Liver (tissue), 9 donors: Measurements from ENCODE around the gene HSPBAP1. TPM values are rescaled to one million over a fixed set of nuclear protein-coding genes. Genes with fewer than 3 reads are reported as not detected.

Experiments used
- DNase-seq: peaks from one replicate; pipeline ENCODE4 v3.0.0-alpha.2; 2017; ENCODE audit warnings: low spot score
- H3K27ac ChIP-seq, 2 donors: one replicate each; pipeline ENCODE4 v1.7.0; 2013; ENCODE audit warnings: inconsistent platforms in 2 of 2, low read length in 2 of 2, control low read depth in 1 of 2, low read depth in 1 of 2, mild to moderate bottlenecking in 1 of 2
- H3K27me3 ChIP-seq, 4 donors: one replicate each; pipeline versions ENCODE4 v1.6.1 to v1.7.0; 2013; ENCODE audit warnings: low read length in 3 of 4, inconsistent platforms in 1 of 4, mild to moderate bottlenecking in 1 of 4, moderate library complexity in 1 of 4; ENCODE audit not compliant: control insufficient read depth in 4 of 4, insufficient read depth in 4 of 4
- H3K36me3 ChIP-seq, 4 donors: one replicate each; pipeline versions ENCODE4 v1.6.1 to v1.7.0; 2013; ENCODE audit warnings: low read length in 3 of 4, mild to moderate bottlenecking in 3 of 4, low read depth in 1 of 4, moderate library complexity in 1 of 4; ENCODE audit not compliant: control insufficient read depth in 4 of 4, insufficient read depth in 3 of 4
- H3K4me1 ChIP-seq, 4 donors: one replicate each; pipeline versions ENCODE4 v1.6.1 to v1.7.0; 2013; ENCODE audit warnings: low read length in 3 of 4, mild to moderate bottlenecking in 3 of 4, moderate library complexity in 1 of 4; ENCODE audit not compliant: control insufficient read depth in 4 of 4, insufficient read depth in 4 of 4
- H3K4me3 ChIP-seq, 3 donors: one replicate each; pipeline versions ENCODE4 v1.6.1 to v1.7.0; 2013; ENCODE audit warnings: low read length in 3 of 3, control low read depth in 1 of 3, low read depth in 1 of 3, mild to moderate bottlenecking in 1 of 3
- H3K9ac ChIP-seq, 2 donors: one replicate each; pipeline ENCODE4 v1.7.0; 2013; ENCODE audit warnings: low read length in 2 of 2, mild to moderate bottlenecking in 2 of 2, moderate library complexity in 2 of 2, control low read depth in 1 of 2, low read depth in 1 of 2
- H3K9me3 ChIP-seq, 4 donors: one replicate each; pipeline versions ENCODE4 v1.6.1 to v1.7.0; 2013; ENCODE audit warnings: low read length in 3 of 4; ENCODE audit not compliant: control insufficient read depth in 4 of 4
- EGR1 ChIP-seq, 2 donors: IDR thresholded peaks; 2 replicates each; pipeline ENCODE4 v1.6.1; 2016 to 2018; ENCODE audit warnings: antibody characterized with exemption in 2 of 2, low read depth in 2 of 2
- FOXA1 ChIP-seq: IDR thresholded peaks from 2 replicates; pipeline ENCODE4 v1.6.1; 2016; ENCODE audit warnings: antibody characterized with exemption
- FOXA2 ChIP-seq: IDR thresholded peaks from 2 replicates; pipeline ENCODE4 v1.6.1; 2016; ENCODE audit warnings: antibody characterized with exemption
- GABPA ChIP-seq, 2 donors: IDR thresholded peaks in 1 of 2; conservative IDR thresholded peaks in 1 of 2; 2 replicates each; pipeline ENCODE4 v1.6.1; 2016; ENCODE audit warnings: antibody characterized with exemption in 2 of 2, mild to moderate bottlenecking in 1 of 2, moderate library complexity in 1 of 2
- HNF4A ChIP-seq, 2 donors: conservative IDR thresholded peaks; 2 replicates each; pipeline ENCODE4 v1.6.1; 2016; ENCODE audit warnings: antibody characterized with exemption in 2 of 2, mild to moderate bottlenecking in 2 of 2
- HNF4G ChIP-seq: IDR thresholded peaks from 2 replicates; pipeline ENCODE4 v1.6.1; 2016; ENCODE audit warnings: antibody characterized with exemption
- JUND ChIP-seq, 2 donors: IDR thresholded peaks; 2 replicates each; pipeline ENCODE4 v1.6.1; 2016; ENCODE audit warnings: antibody characterized with exemption in 2 of 2
- MAX ChIP-seq: IDR thresholded peaks from 2 replicates; pipeline ENCODE4 v1.6.1; 2016; ENCODE audit warnings: antibody characterized with exemption
- NR2F2 ChIP-seq: IDR thresholded peaks from 2 replicates; pipeline ENCODE4 v1.6.1; 2016; ENCODE audit warnings: antibody characterized with exemption
- RAD21 ChIP-seq, 2 donors: IDR thresholded peaks; 2 replicates each; pipeline ENCODE4 v1.6.1; 2016; ENCODE audit warnings: antibody characterized with exemption in 2 of 2, mild to moderate bottlenecking in 2 of 2
- SP1 ChIP-seq: IDR thresholded peaks from 2 replicates; pipeline ENCODE4 v1.6.1; 2018; ENCODE audit warnings: antibody characterized with exemption, mild to moderate bottlenecking
- TAF1 ChIP-seq: conservative IDR thresholded peaks from 2 replicates; pipeline ENCODE4 v1.6.1; 2016; ENCODE audit warnings: antibody characterized with exemption, mild to moderate bottlenecking
- YY1 ChIP-seq: IDR thresholded peaks from 2 replicates; pipeline ENCODE4 v1.6.1; 2016; ENCODE audit warnings: antibody characterized with exemption, mild to moderate bottlenecking
- ZBTB33 ChIP-seq: IDR thresholded peaks from 2 replicates; pipeline ENCODE4 v1.6.1; 2016; ENCODE audit warnings: antibody characterized with exemption
- WGBS: extraction: QIAGEN DNeasy Blood & Tissue Kit; methylation state at CpG from one replicate; pipeline ENCODE4 v1.1.7; 2013; 5-methylcytosine and 5-hydroxymethylcytosine counted together
- polyA plus RNA-seq, 2 donors: library from polyadenylated mRNA; stranded (reverse) in 1 of 2; unstranded in 1 of 2; fragments of 200-250 nt in 1 of 2; fragments of >200 nt in 1 of 2; fragmentation: Nextera tagmentation in 1 of 2; extraction: Ambion mirVana in 1 of 2; gene quantifications; one replicate each; pipeline versions ENCODE4 v1.2.1 to v1.2.3, GENCODE V29; 2013 to 2015
- total RNA-seq, 2 donors: library from RNA; depleted of rRNA; stranded (reverse); fragments of >200 nt; gene quantifications; one replicate each; pipeline ENCODE4 v1.2.3, GENCODE V29; 2014
- TF ChIP-seq, protein P1 (sequence below): IDR thresholded peaks from 2 replicates; pipeline ENCODE4 v1.6.1; 2016; ENCODE audit warnings: antibody characterized with exemption
- TF ChIP-seq, protein P2 (sequence below): fragments of 150-350 bp; IDR thresholded peaks from 2 replicates; pipeline ENCODE4 v1.5.1; 2017; ENCODE audit warnings: improper control_type of control experiment, low read depth, low read length; ENCODE audit not compliant: missing input control
- TF ChIP-seq, protein P3 (sequence below): IDR thresholded peaks from 2 replicates; pipeline ENCODE4 v1.6.1; 2016; ENCODE audit warnings: antibody characterized with exemption, mild to moderate bottlenecking
- donor health status: healthy.
- donor health status: healthy.
- donor health status: healthy.
- donor health status: healthy.
- donor health status: healthy.

The HSPBAP1 gene
- total and polyA plus RNA-seq, 4 donors, result 2.2 to 5.3 (median 3.9) TPM

GRCh38 chr3:122835590-122835989 lies 42.0 kb upstream of the HSPBAP1 start:
- WGBS, result 97% methylated on average over 2 of the region's 2 CpGs
- TF ChIP-seq FOXA1, result no peak
- TF ChIP-seq, protein P1, sequence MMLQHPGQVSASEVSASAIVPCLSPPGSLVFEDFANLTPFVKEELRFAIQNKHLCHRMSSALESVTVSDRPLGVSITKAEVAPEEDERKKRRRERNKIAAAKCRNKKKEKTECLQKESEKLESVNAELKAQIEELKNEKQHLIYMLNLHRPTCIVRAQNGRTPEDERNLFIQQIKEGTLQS, result no peak
- TF ChIP-seq ZBTB33, result no peak
- TF ChIP-seq, protein P2, sequence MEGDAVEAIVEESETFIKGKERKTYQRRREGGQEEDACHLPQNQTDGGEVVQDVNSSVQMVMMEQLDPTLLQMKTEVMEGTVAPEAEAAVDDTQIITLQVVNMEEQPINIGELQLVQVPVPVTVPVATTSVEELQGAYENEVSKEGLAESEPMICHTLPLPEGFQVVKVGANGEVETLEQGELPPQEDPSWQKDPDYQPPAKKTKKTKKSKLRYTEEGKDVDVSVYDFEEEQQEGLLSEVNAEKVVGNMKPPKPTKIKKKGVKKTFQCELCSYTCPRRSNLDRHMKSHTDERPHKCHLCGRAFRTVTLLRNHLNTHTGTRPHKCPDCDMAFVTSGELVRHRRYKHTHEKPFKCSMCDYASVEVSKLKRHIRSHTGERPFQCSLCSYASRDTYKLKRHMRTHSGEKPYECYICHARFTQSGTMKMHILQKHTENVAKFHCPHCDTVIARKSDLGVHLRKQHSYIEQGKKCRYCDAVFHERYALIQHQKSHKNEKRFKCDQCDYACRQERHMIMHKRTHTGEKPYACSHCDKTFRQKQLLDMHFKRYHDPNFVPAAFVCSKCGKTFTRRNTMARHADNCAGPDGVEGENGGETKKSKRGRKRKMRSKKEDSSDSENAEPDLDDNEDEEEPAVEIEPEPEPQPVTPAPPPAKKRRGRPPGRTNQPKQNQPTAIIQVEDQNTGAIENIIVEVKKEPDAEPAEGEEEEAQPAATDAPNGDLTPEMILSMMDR, result no peak
- no peak for TF ChIP-seq YY1
- no peak for TF ChIP-seq MAX
- TF ChIP-seq SP1, result no peak
- TF ChIP-seq EGR1 (IDR thresholded peaks at IDR 0.05; ENCODE audit: low read depth in 2 of 2), result no peak
- no peak for TF ChIP-seq GABPA (IDR thresholded peaks at IDR 0.05 in 1 of 2, conservative IDR thresholded peaks at IDR 0.05 in 1 of 2)
- no peak for TF ChIP-seq RAD21 (IDR thresholded peaks at IDR 0.05)
- no peak for TF ChIP-seq FOXA2
- TF ChIP-seq HNF4G, result no peak
- Histone ChIP-seq H3K9me3 (no peaks in the 10 kb centered on the region), H3K4me1 (no peaks in the 10 kb centered on the region), H3K4me3 (no peak overlapping the region), H3K27ac (no peak overlapping the region), H3K9ac (no peak overlapping the region), H3K27me3 (no peaks in the 10 kb centered on the region), H3K36me3 (peaks cover 0 to 7% (median 2%) of the 10 kb centered on the region in 4 donors)
- no peak for DNase-seq

DNA sequence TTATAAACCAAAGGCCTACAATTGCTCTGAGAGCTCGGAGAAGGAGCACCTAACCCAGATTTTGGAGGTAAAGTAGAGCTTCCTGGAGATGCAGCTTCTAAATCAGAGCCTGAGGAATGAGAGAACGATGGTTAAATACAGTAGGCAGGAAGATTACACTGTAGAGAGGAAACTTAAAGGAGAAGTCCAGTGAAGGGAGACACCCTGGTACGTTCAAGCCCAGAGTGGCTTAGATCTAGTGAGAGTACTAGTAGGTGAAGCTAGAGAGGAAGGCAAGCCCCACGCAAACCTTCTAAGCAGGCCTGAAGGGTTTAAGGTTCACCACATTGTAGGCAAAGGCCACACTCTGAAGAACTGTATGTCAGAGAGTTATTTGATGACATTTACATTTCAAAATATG lies 34.6 kb upstream of the HSPBAP1 start:
- TF ChIP-seq, protein P1, result no peak
- TF ChIP-seq JUND (IDR thresholded peaks at IDR 0.05), result no peak
- no peak for TF ChIP-seq FOXA2
- no peak for TF ChIP-seq ZBTB33
- no peak for TF ChIP-seq RAD21 (IDR thresholded peaks at IDR 0.05)
- TF ChIP-seq NR2F2, result no peak
- no peak for TF ChIP-seq HNF4G
- no peak for TF ChIP-seq GABPA (IDR thresholded peaks at IDR 0.05 in 1 of 2, conservative IDR thresholded peaks at IDR 0.05 in 1 of 2)
- no peak for TF ChIP-seq FOXA1
- TF ChIP-seq MAX, result no peak
- TF ChIP-seq, protein P2, result no peak
- TF ChIP-seq TAF1, result no peak
- no peak for TF ChIP-seq EGR1 (IDR thresholded peaks at IDR 0.05; ENCODE audit: low read depth in 2 of 2)
- TF ChIP-seq, protein P3, sequence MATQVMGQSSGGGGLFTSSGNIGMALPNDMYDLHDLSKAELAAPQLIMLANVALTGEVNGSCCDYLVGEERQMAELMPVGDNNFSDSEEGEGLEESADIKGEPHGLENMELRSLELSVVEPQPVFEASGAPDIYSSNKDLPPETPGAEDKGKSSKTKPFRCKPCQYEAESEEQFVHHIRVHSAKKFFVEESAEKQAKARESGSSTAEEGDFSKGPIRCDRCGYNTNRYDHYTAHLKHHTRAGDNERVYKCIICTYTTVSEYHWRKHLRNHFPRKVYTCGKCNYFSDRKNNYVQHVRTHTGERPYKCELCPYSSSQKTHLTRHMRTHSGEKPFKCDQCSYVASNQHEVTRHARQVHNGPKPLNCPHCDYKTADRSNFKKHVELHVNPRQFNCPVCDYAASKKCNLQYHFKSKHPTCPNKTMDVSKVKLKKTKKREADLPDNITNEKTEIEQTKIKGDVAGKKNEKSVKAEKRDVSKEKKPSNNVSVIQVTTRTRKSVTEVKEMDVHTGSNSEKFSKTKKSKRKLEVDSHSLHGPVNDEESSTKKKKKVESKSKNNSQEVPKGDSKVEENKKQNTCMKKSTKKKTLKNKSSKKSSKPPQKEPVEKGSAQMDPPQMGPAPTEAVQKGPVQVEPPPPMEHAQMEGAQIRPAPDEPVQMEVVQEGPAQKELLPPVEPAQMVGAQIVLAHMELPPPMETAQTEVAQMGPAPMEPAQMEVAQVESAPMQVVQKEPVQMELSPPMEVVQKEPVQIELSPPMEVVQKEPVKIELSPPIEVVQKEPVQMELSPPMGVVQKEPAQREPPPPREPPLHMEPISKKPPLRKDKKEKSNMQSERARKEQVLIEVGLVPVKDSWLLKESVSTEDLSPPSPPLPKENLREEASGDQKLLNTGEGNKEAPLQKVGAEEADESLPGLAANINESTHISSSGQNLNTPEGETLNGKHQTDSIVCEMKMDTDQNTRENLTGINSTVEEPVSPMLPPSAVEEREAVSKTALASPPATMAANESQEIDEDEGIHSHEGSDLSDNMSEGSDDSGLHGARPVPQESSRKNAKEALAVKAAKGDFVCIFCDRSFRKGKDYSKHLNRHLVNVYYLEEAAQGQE, result no peak
- TF ChIP-seq YY1, result no peak
- TF ChIP-seq SP1, result no peak
- TF ChIP-seq HNF4A (conservative IDR thresholded peaks at IDR 0.05), result no peak
- no peaks in the 10 kb centered on the region for H3K27me3 ChIP-seq

More for the DNA sequence above, 34.6 kb upstream of the HSPBAP1 start:
- 93% methylated on average over 4 of the region's 4 CpGs for WGBS
- no peaks in the 10 kb centered on the region for H3K9me3 ChIP-seq
- H3K4me1 ChIP-seq, result no peaks in the 10 kb centered on the region
- H3K27ac ChIP-seq, result no peak overlapping the region
- peaks cover 0 to 13% (median under 1%) of the 10 kb centered on the region in 4 donors for H3K36me3 ChIP-seq
- no peak overlapping the region for H3K4me3 ChIP-seq
- no peak overlapping the region for H3K9ac ChIP-seq
- DNase-seq, result no peak
